Sigmoid colon (tissue), 7 donors: ENCODE measurements around the gene SSMEM1. TPM values are rescaled to one million over a fixed set of nuclear protein-coding genes. Genes with fewer than 3 reads are reported as not detected.
"Not testable (repeated sequence)": the region's sequence is repeated elsewhere in the genome, so short reads cannot be mapped to it uniquely, and the experiment has no call there.

Experiments used
- DNase-seq: peaks from one replicate; pipeline ENCODE4 v3.0.0-alpha.2; 2019
- H3K27ac ChIP-seq, 4 donors: fragments of 200-600 bp; sonication (generic); one replicate each; pipeline ENCODE4 v1.5.1; 2016 to 2019; ENCODE audit warnings: mild to moderate bottlenecking in 1 of 4
- H3K27me3 ChIP-seq, 3 donors: fragments of 200-600 bp; sonication (generic); one replicate each; pipeline ENCODE4 v1.5.1; 2019; ENCODE audit warnings: mild to moderate bottlenecking in 1 of 3
- H3K36me3 ChIP-seq, 4 donors: fragments of 200-600 bp; sonication (generic); one replicate each; pipeline ENCODE4 v1.5.1; 2016 to 2019
- H3K4me1 ChIP-seq, 4 donors: fragments of 200-600 bp; sonication (generic); one replicate each; pipeline ENCODE4 v1.5.1; 2017 to 2019
- H3K4me3 ChIP-seq, 4 donors: fragments of 200-600 bp; sonication (generic); one replicate each; pipeline ENCODE4 v1.5.1; 2017 to 2019; ENCODE audit warnings: mild to moderate bottlenecking in 2 of 4, moderate library complexity in 1 of 4
- H3K9me3 ChIP-seq, 4 donors: fragments of 200-600 bp in 3 of 4; sonication (generic) in 3 of 4; one replicate each; pipeline versions ENCODE4 v1.5.1 to v1.6.1; 2013 to 2019
- CTCF ChIP-seq, 4 experiments: fragments of 450-650 bp in 3 of 4; fragments of 200-600 bp in 1 of 4; IDR thresholded peaks; one replicate each; pipeline ENCODE4 v1.5.1; 2016 to 2019; ENCODE audit warnings: antibody characterized with exemption in 4 of 4, mild to moderate bottlenecking in 3 of 4, moderate library complexity in 2 of 4
- EP300 ChIP-seq, 4 donors: sonication (generic); formaldehyde crosslinking; IDR thresholded peaks; one replicate each; pipeline ENCODE4 v1.6.1; 2017; ENCODE audit warnings: antibody characterized with exemption in 4 of 4
- POLR2A ChIP-seq, 2 donors: fragments of 450-650 bp; IDR thresholded peaks; one replicate each; pipeline ENCODE4 v1.6.1; 2016; ENCODE audit warnings: antibody characterized with exemption in 2 of 2, mild to moderate bottlenecking in 2 of 2, moderate library complexity in 2 of 2
- POLR2AphosphoS5 ChIP-seq, 4 donors: sonication (generic); formaldehyde crosslinking; IDR thresholded peaks; one replicate each; pipeline ENCODE4 v1.6.1; 2017; ENCODE audit warnings: antibody characterized with exemption in 4 of 4
- WGBS, 2 donors: extraction: QIAGEN DNeasy Blood & Tissue Kit; methylation state at CpG; one replicate each; pipeline ENCODE4 v1.1.7; 2013; 5-methylcytosine and 5-hydroxymethylcytosine counted together
- intact Hi-C: fragments of 100-400 bp; cut with DNase I; formaldehyde crosslinking; loops from one replicate; pipeline ENCODE4 v1.15.1; 2023
- polyA plus RNA-seq, 3 donors: library from polyadenylated mRNA; stranded (reverse); fragments of 200-250 nt; gene quantifications; one replicate each; pipeline ENCODE4 v1.2.3, GENCODE V29; 2013
- total RNA-seq, 4 donors: library from RNA; depleted of rRNA; stranded (reverse); fragments of >200 nt; gene quantifications; one replicate each; pipeline ENCODE4 v1.1.0, GENCODE V29; 2016
- donor health status: healthy with polysubstance abuse.
- donor health status: Bipolar disorder and iron deficiency.
- donor health status: healthy.

Gene SSMEM1
- total and polyA plus RNA-seq, 7 donors = not detected

GRCh38 chr7:130216750-130217149 lies 9.1 kb downstream of the SSMEM1 start:
- H3K9me3 ChIP-seq = no peaks in the 10 kb centered on the region
- intact Hi-C loops = no loop called here
- H3K27me3 ChIP-seq = no peaks in the 10 kb centered on the region
- H3K27ac ChIP-seq = no peak overlapping the region
- WGBS, 2 donors = 92% methylated on average over 1 of the region's 1 CpG
- H3K4me3 ChIP-seq = no peak overlapping the region
- H3K36me3 ChIP-seq = no peaks in the 10 kb centered on the region
- H3K4me1 ChIP-seq = no peaks in the 10 kb centered on the region
- DNase-seq = no peak
- TF ChIP-seq POLR2AphosphoS5 (IDR thresholded peaks at IDR 0.05) = no peak

- no peak overlapping the region for H3K4me3 ChIP-seq
- 86 to 89% methylated on average over 5 of the region's 5 CpGs for WGBS, 2 donors
- H3K27me3 ChIP-seq = no peaks in the 10 kb centered on the region
- no peak for TF ChIP-seq EP300 (IDR thresholded peaks at IDR 0.05)
- TF ChIP-seq POLR2AphosphoS5 (IDR thresholded peaks at IDR 0.05) = no peak
- no peak for TF ChIP-seq POLR2A (IDR thresholded peaks at IDR 0.05)
- no peak for TF ChIP-seq CTCF (IDR thresholded peaks at IDR 0.05)
- DNase-seq = no peak
- H3K9me3 ChIP-seq = no peaks in the 10 kb centered on the region
- no peaks in the 10 kb centered on the region for H3K4me1 ChIP-seq
- intact Hi-C loops = no loop called here
- no peak overlapping the region for H3K27ac ChIP-seq
- no peaks in the 10 kb centered on the region for H3K36me3 ChIP-seq
These were observed 11.4 kb downstream of the SSMEM1 start for GRCh38 chr7:130218806-130219620.

GRCh38 chr7:130219871-130220270 lies 12.2 kb downstream of the SSMEM1 start:
- intact Hi-C loops = no loop called here
- Histone ChIP-seq H3K27ac (no peak overlapping the region), H3K4me3 (no peak overlapping the region), H3K4me1 (no peaks in the 10 kb centered on the region), H3K9me3 (no peaks in the 10 kb centered on the region), H3K36me3 (no peaks in the 10 kb centered on the region), H3K27me3 (no peaks in the 10 kb centered on the region)
- DNase-seq = no peak
- 87 to 91% methylated on average over 9 of the region's 9 CpGs for WGBS, 2 donors
- TF ChIP-seq POLR2A (IDR thresholded peaks at IDR 0.05) (no peak), CTCF (IDR thresholded peaks at IDR 0.05) (no peak), EP300 (IDR thresholded peaks at IDR 0.05) (no peak), POLR2AphosphoS5 (IDR thresholded peaks at IDR 0.05) (no peak)

- H3K36me3 ChIP-seq = no peaks in the 10 kb centered on the region
- TF ChIP-seq POLR2A (IDR thresholded peaks at IDR 0.05) (no peak), EP300 (IDR thresholded peaks at IDR 0.05) (no peak), CTCF (IDR thresholded peaks at IDR 0.05) (no peak), POLR2AphosphoS5 (IDR thresholded peaks at IDR 0.05) (no peak)
- no peak overlapping the region for H3K27ac ChIP-seq
- 93 to 98% methylated on average over 4 of the region's 4 CpGs for WGBS, 2 donors
- H3K4me1 ChIP-seq = no peaks in the 10 kb centered on the region
- no peaks in the 10 kb centered on the region for H3K9me3 ChIP-seq
- no peaks in the 10 kb centered on the region for H3K27me3 ChIP-seq
- intact Hi-C loops = no loop called here
- DNase-seq = no peak
- no peak overlapping the region for H3K4me3 ChIP-seq
These were observed 14.1 kb downstream of the SSMEM1 start for GRCh38 chr7:130221746-130222145.

- H3K4me3 ChIP-seq = no peak overlapping the region
- TF ChIP-seq EP300 (IDR thresholded peaks at IDR 0.05) = no peak
- no peaks in the 10 kb centered on the region for H3K9me3 ChIP-seq
- no peak for DNase-seq
- H3K36me3 ChIP-seq = no peaks in the 10 kb centered on the region
- peaks cover 0 to 13% (median 9%) of the 10 kb centered on the region in 4 donors for H3K4me1 ChIP-seq
- intact Hi-C loops = no loop called here
- 50 to 57% methylated on average over 1 of the region's 1 CpG for WGBS, 2 donors
- no peak overlapping the region for H3K27ac ChIP-seq
- H3K27me3 ChIP-seq = no peaks in the 10 kb centered on the region
These were observed 16.0 kb downstream of the SSMEM1 start for GRCh38 chr7:130223646-130224045.

GRCh38 chr7:130224210-130224609 lies 16.6 kb downstream of the SSMEM1 start:
- Histone ChIP-seq H3K4me1 (peaks cover 0 to 19% (median 13%) of the 10 kb centered on the region in 4 donors), H3K9me3 (no peaks in the 10 kb centered on the region), H3K4me3 (no peak overlapping the region), H3K36me3 (no peaks in the 10 kb centered on the region), H3K27me3 (no peaks in the 10 kb centered on the region), H3K27ac (no peak overlapping the region)
- TF ChIP-seq EP300 (IDR thresholded peaks at IDR 0.05) (no peak), POLR2A (IDR thresholded peaks at IDR 0.05) (no peak), CTCF (IDR thresholded peaks at IDR 0.05) (no peak), POLR2AphosphoS5 (IDR thresholded peaks at IDR 0.05) (no peak)
- WGBS, 2 donors = 61 to 83% methylated on average over 5 of the region's 5 CpGs
- intact Hi-C loops = no loop called here
- DNase-seq = no peak

- DNase-seq = not testable (repeated sequence)
These were observed 17.3 kb downstream of the SSMEM1 start for GRCh38 chr7:130224923-130225322.

More at GRCh38 chr7:130224923-130225322, 17.3 kb downstream of the SSMEM1 start:
- H3K27ac ChIP-seq, H3K27me3 ChIP-seq, H3K4me3 ChIP-seq, intact Hi-C loops, H3K9me3 ChIP-seq, H3K36me3 ChIP-seq: not testable (repeated sequence)
- 81 to 84% methylated on average over 3 of the region's 3 CpGs for WGBS, 2 donors
- peaks cover 0 to 20% (median 13%) of the 10 kb centered on the region in 4 donors for H3K4me1 ChIP-seq
